ENCODE measurements around the gene LTBP1. TPM values are rescaled to one million over a fixed set of nuclear protein-coding genes. Genes with fewer than 3 reads are reported as not detected.

The LTBP1 gene
- total RNA-seq, 1 experiment from 2014 or later, result 13.9 TPM

- Mint-ChIP-seq H3K27me3 (ENCODE audit: unreplicated experiment) (no peaks in the 10 kb centered on the region), H3K36me3 (ENCODE audit: insufficient read depth, unreplicated experiment) (no peaks in the 10 kb centered on the region), H3K4me3 (ENCODE audit: low read depth, unreplicated experiment) (no peak overlapping the region), H3K4me1 (ENCODE audit: low read depth, unreplicated experiment) (no peaks in the 10 kb centered on the region), H3K27ac (ENCODE audit: unreplicated experiment) (no peak overlapping the region), H3K9me3 (ENCODE audit: low read depth, unreplicated experiment) (no peaks in the 10 kb centered on the region)
- BruUV-seq (replicated peaks), result no TSS peak
- DNase-seq, result no peak
- CTCF ChIA-PET, result interaction anchor here (0.6 to 1.3 kb wide), 2 partner anchors 9 to 27 kb away, joined by 3 read pairs; no protein-coding TSS in a partner anchor
- intact Hi-C loops (cut with micrococcal nuclease; ENCODE audit: unreplicated experiment), result no loop called here
- TF ChIP-seq, protein P1, sequence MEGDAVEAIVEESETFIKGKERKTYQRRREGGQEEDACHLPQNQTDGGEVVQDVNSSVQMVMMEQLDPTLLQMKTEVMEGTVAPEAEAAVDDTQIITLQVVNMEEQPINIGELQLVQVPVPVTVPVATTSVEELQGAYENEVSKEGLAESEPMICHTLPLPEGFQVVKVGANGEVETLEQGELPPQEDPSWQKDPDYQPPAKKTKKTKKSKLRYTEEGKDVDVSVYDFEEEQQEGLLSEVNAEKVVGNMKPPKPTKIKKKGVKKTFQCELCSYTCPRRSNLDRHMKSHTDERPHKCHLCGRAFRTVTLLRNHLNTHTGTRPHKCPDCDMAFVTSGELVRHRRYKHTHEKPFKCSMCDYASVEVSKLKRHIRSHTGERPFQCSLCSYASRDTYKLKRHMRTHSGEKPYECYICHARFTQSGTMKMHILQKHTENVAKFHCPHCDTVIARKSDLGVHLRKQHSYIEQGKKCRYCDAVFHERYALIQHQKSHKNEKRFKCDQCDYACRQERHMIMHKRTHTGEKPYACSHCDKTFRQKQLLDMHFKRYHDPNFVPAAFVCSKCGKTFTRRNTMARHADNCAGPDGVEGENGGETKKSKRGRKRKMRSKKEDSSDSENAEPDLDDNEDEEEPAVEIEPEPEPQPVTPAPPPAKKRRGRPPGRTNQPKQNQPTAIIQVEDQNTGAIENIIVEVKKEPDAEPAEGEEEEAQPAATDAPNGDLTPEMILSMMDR (IDR thresholded peaks at IDR 0.05; ENCODE audit: unreplicated experiment), result no peak
Measured at GRCh38 chr2:33202641-33203522, 256.1 kb downstream of the LTBP1 start.

- intact Hi-C loops (cut with micrococcal nuclease; ENCODE audit: unreplicated experiment), result no loop called here
- no peak overlapping the region for H3K27ac Mint-ChIP-seq (ENCODE audit: unreplicated experiment)
- TF ChIP-seq, protein P1 (IDR thresholded peaks at IDR 0.05; ENCODE audit: unreplicated experiment), result no peak
- no peaks in the 10 kb centered on the region for H3K27me3 Mint-ChIP-seq (ENCODE audit: unreplicated experiment)
- no peak for DNase-seq
- CTCF ChIA-PET, result no interaction called here
- BruUV-seq (replicated peaks), result no TSS peak
- H3K4me3 Mint-ChIP-seq (ENCODE audit: low read depth, unreplicated experiment), result no peak overlapping the region
- peaks cover 2% of the 10 kb centered on the region for H3K4me1 Mint-ChIP-seq (ENCODE audit: low read depth, unreplicated experiment)
- no peaks in the 10 kb centered on the region for H3K36me3 Mint-ChIP-seq (ENCODE audit: insufficient read depth, unreplicated experiment)
- H3K9me3 Mint-ChIP-seq (ENCODE audit: low read depth, unreplicated experiment), result no peaks in the 10 kb centered on the region
Measured at GRCh38 chr2:33204945-33205344, 258.2 kb downstream of the LTBP1 start.

- H3K4me3 Mint-ChIP-seq (ENCODE audit: low read depth, unreplicated experiment), result no peak overlapping the region
- H3K36me3 Mint-ChIP-seq (ENCODE audit: insufficient read depth, unreplicated experiment), result no peaks in the 10 kb centered on the region
- CTCF ChIA-PET, result no interaction called here
- no peaks in the 10 kb centered on the region for H3K9me3 Mint-ChIP-seq (ENCODE audit: low read depth, unreplicated experiment)
- no peaks in the 10 kb centered on the region for H3K27me3 Mint-ChIP-seq (ENCODE audit: unreplicated experiment)
- BruUV-seq (replicated peaks), result no TSS peak
- intact Hi-C loops (cut with micrococcal nuclease; ENCODE audit: unreplicated experiment), result no loop called here
- DNase-seq, result no peak
- TF ChIP-seq, protein P1 (IDR thresholded peaks at IDR 0.05; ENCODE audit: unreplicated experiment), result no peak
- peaks cover 11% of the 10 kb centered on the region for H3K4me1 Mint-ChIP-seq (ENCODE audit: low read depth, unreplicated experiment)
- H3K27ac Mint-ChIP-seq (ENCODE audit: unreplicated experiment), result no peak overlapping the region
Measured at GRCh38 chr2:33205693-33206434, 259.1 kb downstream of the LTBP1 start.

DNA sequence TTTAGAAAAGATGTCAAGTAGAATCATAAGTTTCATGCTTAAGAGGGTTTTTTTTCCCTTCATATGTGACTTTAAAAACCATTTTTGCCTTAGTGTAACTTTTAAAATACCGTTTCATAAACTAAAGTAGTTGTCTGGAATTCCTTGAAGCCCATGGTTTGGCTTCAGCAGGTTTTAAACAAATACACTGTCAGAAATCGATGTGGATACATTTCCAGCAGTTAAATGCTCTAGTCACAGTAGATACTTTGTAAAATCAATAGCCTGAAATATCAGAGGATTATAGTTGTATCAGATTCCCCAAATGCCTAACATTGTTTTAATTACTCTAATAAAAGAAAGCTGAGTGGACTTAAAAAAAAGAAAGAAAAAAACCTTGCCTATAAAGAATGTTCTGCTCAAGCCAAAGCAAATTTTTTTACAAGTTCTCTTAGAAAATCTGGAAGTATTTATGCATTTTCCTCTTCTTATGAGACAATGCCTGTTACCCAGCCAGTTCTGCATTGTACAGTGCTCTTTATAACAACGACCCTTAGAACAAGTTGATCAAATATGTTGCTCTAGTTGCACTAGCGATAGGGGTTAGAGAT is 260.5 kb downstream of the LTBP1 start:
- Mint-ChIP-seq H3K4me1 (ENCODE audit: low read depth, unreplicated experiment) (peaks cover 18% of the 10 kb centered on the region), H3K27ac (ENCODE audit: unreplicated experiment) (no peak overlapping the region), H3K27me3 (ENCODE audit: unreplicated experiment) (no peaks in the 10 kb centered on the region), H3K36me3 (ENCODE audit: insufficient read depth, unreplicated experiment) (no peaks in the 10 kb centered on the region), H3K4me3 (ENCODE audit: low read depth, unreplicated experiment) (no peak overlapping the region), H3K9me3 (ENCODE audit: low read depth, unreplicated experiment) (no peaks in the 10 kb centered on the region)
- intact Hi-C loops (cut with micrococcal nuclease; ENCODE audit: unreplicated experiment), result no loop called here
- no TSS peak for BruUV-seq (replicated peaks)
- DNase-seq, result no peak
- TF ChIP-seq, protein P1 (IDR thresholded peaks at IDR 0.05; ENCODE audit: unreplicated experiment), result no peak
- CTCF ChIA-PET, result no interaction called here

Data from Calu3 (cell line).